SK-N-SH (cell line): Measurements from ENCODE around the gene TMC1. TPM values are rescaled to one million over a fixed set of nuclear protein-coding genes. Genes with fewer than 3 reads are reported as not detected.
A peak's percentile ranks its signal among the peaks of the same experiment; 100 is the strongest.
"Not testable (repeated sequence)": the region's sequence is repeated elsewhere in the genome, so short reads cannot be mapped to it uniquely, and the experiment has no call there.

Source experiments
- CTCF ChIA-PET: fragments of 300-600, 350-600 bp; formaldehyde crosslinking; extraction: SDS; loops from one replicate; lab custom pipeline; 2021; lab: Yijun Ruan, JAX
- POLR2A ChIA-PET: fragments of 350-600 bp; sonication (Branson Sonifier 250); formaldehyde crosslinking; extraction: SDS; loops from one replicate; lab custom pipeline; 2020; ENCODE audit warnings: antibody characterized with exemption, inconsistent platforms; lab: Yijun Ruan, JAX
- DNase-seq: peaks from one replicate; pipeline ENCODE4 v3.0.0; 2012
- H2AFZ ChIP-seq: fragments of 200-600 bp; sonication (generic); 2 replicates; pipeline ENCODE4 v1.8.1; 2016; ENCODE audit warnings: antibody characterized with exemption, mild to moderate bottlenecking, low read depth
- H3F3A ChIP-seq: fragments of 200-600 bp; sonication (generic); replicated peaks from 2 replicates; pipeline ENCODE3; 2016; ENCODE audit warnings: antibody characterized with exemption, mild to moderate bottlenecking; ENCODE audit not compliant: insufficient read depth
- H3K27ac ChIP-seq, 2 experiments: fragments of 200-500 bp in 1 of 2; fragments of 200-600 bp in 1 of 2; sonication (Bioruptor generic) in 1 of 2; sonication (generic), shearing (Covaris generic) in 1 of 2; 2 replicates each; pipeline versions ENCODE4 v1.5.1 to v1.6.1; 2014 to 2016; ENCODE audit warnings: low read depth in 2 of 2, inconsistent platforms in 1 of 2, low read length in 1 of 2, mild to moderate bottlenecking in 1 of 2, mixed read lengths in 1 of 2
- H3K27me3 ChIP-seq: fragments of 200-600 bp; sonication (generic), shearing (Covaris generic); 2 replicates; pipeline ENCODE4 v1.6.1; 2016; ENCODE audit warnings: mixed run types; ENCODE audit not compliant: insufficient read depth
- H3K36me3 ChIP-seq, 2 experiments: fragments of 200-500 bp in 1 of 2; fragments of 200-600 bp in 1 of 2; sonication (Bioruptor generic) in 1 of 2; sonication (generic) in 1 of 2; replicated peaks in 1 of 2; 2 replicates each; pipeline versions ENCODE3 to v1.5.1; 2014 to 2016; ENCODE audit warnings: low read length in 1 of 2, mild to moderate bottlenecking in 1 of 2; ENCODE audit not compliant: insufficient read depth in 2 of 2, control insufficient read depth in 1 of 2
- H3K4me1 ChIP-seq, 2 experiments: fragments of 200-500 bp in 1 of 2; fragments of 200-600 bp in 1 of 2; sonication (Bioruptor generic) in 1 of 2; sonication (generic), shearing (Covaris generic) in 1 of 2; 2 replicates each; pipeline versions ENCODE4 v1.5.1 to v1.6.1; 2014 to 2016; ENCODE audit warnings: low read depth in 1 of 2, low read length in 1 of 2, mixed run types in 1 of 2; ENCODE audit not compliant: insufficient read depth in 2 of 2, control insufficient read depth in 1 of 2
- H3K4me2 ChIP-seq: fragments of 200-600 bp; sonication (generic), shearing (Covaris generic); 2 replicates; pipeline ENCODE4 v1.6.1; 2017; ENCODE audit warnings: mixed run types
- H3K4me3 ChIP-seq, 2 experiments: fragments of 200-500 bp in 1 of 2; fragments of 200-600 bp in 1 of 2; sonication (Bioruptor generic) in 1 of 2; sonication (generic), shearing (Covaris generic) in 1 of 2; 2 replicates each; pipeline versions ENCODE4 v1.5.1 to v1.8.1; 2014 to 2016; ENCODE audit warnings: low read depth in 2 of 2, inconsistent platforms in 1 of 2, low read length in 1 of 2, mild to moderate bottlenecking in 1 of 2, mixed read lengths in 1 of 2, moderate library complexity in 1 of 2
- H3K79me2 ChIP-seq: fragments of 200-600 bp; sonication (generic); 2 replicates; pipeline ENCODE4 v1.8.1; 2017; ENCODE audit warnings: mild to moderate bottlenecking; ENCODE audit not compliant: insufficient read depth
- H3K9ac ChIP-seq: fragments of 200-600 bp; sonication (generic); 2 replicates; pipeline ENCODE4 v1.6.1; 2017; ENCODE audit warnings: mixed run types
- H3K9me2 ChIP-seq: fragments of 200-600 bp; sonication (generic); 2 replicates; pipeline ENCODE4 v1.6.1; 2017; ENCODE audit warnings: mixed run types
- H3K9me3 ChIP-seq: fragments of 200-600 bp; sonication (generic); 2 replicates; pipeline ENCODE4 v1.6.1; 2017; ENCODE audit warnings: mixed run types, mild to moderate bottlenecking, moderate library complexity
- H4K20me1 ChIP-seq: fragments of 200-600 bp; sonication (generic); 2 replicates; pipeline ENCODE4 v1.6.1; 2017; ENCODE audit warnings: mild to moderate bottlenecking, mixed run types; ENCODE audit not compliant: insufficient read depth
- CTCF ChIP-seq: fragments of 200-600 bp; sonication (generic); IDR thresholded peaks from 2 replicates; pipeline ENCODE4 v1.6.1; 2017; ENCODE audit warnings: antibody characterized with exemption, mild to moderate bottlenecking, moderate library complexity
- ELF1 ChIP-seq: IDR thresholded peaks from 2 replicates; pipeline ENCODE4 v1.4.0; 2012
- EP300 ChIP-seq, 2 experiments: IDR thresholded peaks; 2 replicates each; pipeline versions ENCODE4 v1.4.0 to v1.6.1; 2012; ENCODE audit warnings: borderline replicate concordance in 1 of 2, low read depth in 1 of 2, low read length in 1 of 2
- GABPA ChIP-seq: IDR thresholded peaks from 2 replicates; pipeline ENCODE4 v1.4.0; 2012; ENCODE audit warnings: low read depth, mild to moderate bottlenecking
- POLR2AphosphoS5 ChIP-seq: IDR thresholded peaks from 2 replicates; pipeline ENCODE4 v1.6.1; 2012; ENCODE audit warnings: low read depth, low read length
- RAD21 ChIP-seq: IDR thresholded peaks from 2 replicates; pipeline ENCODE4 v1.6.1; 2012; ENCODE audit warnings: mild to moderate bottlenecking, low read length
- RFX5 ChIP-seq: IDR thresholded peaks from 2 replicates; pipeline ENCODE4 v1.6.1; 2012; ENCODE audit warnings: mild to moderate bottlenecking, improper control_type of control experiment, low read length
- TCF12 ChIP-seq: IDR thresholded peaks from 2 replicates; pipeline ENCODE4 v1.4.0; 2012
- TEAD4 ChIP-seq: IDR thresholded peaks from 2 replicates; pipeline ENCODE4 v1.4.0; 2012; ENCODE audit warnings: mild to moderate bottlenecking, borderline replicate concordance; ENCODE audit not compliant: insufficient read depth
- YY1 ChIP-seq: IDR thresholded peaks from 2 replicates; pipeline ENCODE4 v1.4.0; 2012; ENCODE audit warnings: low read depth, mild to moderate bottlenecking
- WGBS: methylation state at CpG from one replicate; pipeline ENCODE4 v1.1.6; 2017; ENCODE audit warnings: low lambda C conversion rate; 5-methylcytosine and 5-hydroxymethylcytosine counted together
- polyA plus RNA-seq, 3 experiments: library from polyadenylated mRNA; depleted of rRNA; stranded (reverse); fragments of >200 nt; gene quantifications; 2 replicates each; pipeline ENCODE4 v1.2.3, GENCODE V29; 2012

TMC1 gene
- 0.10 TPM in 1 of 2 replicates, not detected in the other for polyA plus RNA-seq (2012; rRNA removed)
- 0.06 and 0.10 TPM in 2 replicates for polyA plus RNA-seq (2012; cell fraction: cytosol; rRNA removed)
- polyA plus RNA-seq (2012; cell fraction: nucleus; rRNA removed): 0.07 and 0.20 TPM in 2 replicates

DNA sequence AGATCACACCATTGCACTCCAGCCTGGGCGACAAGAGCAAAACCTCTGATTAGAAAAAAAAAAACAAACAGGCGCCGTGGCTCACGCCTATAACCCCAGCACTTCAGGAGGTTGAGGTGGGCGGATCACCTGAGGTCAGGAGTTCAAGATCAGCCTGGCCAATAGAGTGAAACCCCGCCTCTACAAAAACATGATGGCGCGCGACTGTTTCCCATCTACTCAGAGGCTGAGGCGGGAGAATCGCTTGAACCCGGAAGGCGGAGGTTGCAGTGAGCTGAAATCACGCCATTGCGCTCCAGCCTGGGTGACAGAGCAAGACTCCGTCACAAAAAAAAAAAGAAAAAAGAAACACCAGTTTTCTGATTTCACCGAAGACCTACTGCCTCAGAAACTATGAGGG, at the start of gene TMC1:
TSS of gene TMC1 (plus strand) at position 193 of the 400 bp plus-strand sequence. CDS start 127,041 bp downstream, outside the sequence.
- H3K9ac ChIP-seq, H3K36me3 ChIP-seq, H3K4me2 ChIP-seq, CTCF ChIA-PET, H2AFZ ChIP-seq, H3K9me2 ChIP-seq, H4K20me1 ChIP-seq, POLR2A ChIA-PET, H3K9me3 ChIP-seq, H3K79me2 ChIP-seq, H3K4me3 ChIP-seq, H3K4me1 ChIP-seq, H3K27ac ChIP-seq, H3K27me3 ChIP-seq, DNase-seq: not testable (repeated sequence)
- peaks cover 16% of the 10 kb centered on the region for H3F3A ChIP-seq
- 75% methylated on average over 17 of the region's 17 CpGs for WGBS

GRCh38 chr9:72473474-72474261, 47.7 kb upstream of the TMC1 start:
- Histone ChIP-seq H3K27ac (peak overlapping the region in 1 of 2 experiments; percentile 31; a peak in 1 of 4 replicates), H3K4me1 (peaks cover 0 to 14% of the 10 kb centered on the region in 2 experiments), H2AFZ (peak overlapping the region; percentile 45; the same call in 1 of the 2 replicates), H3K79me2 (no peaks in the 10 kb centered on the region), H3F3A (peaks cover 18% of the 10 kb centered on the region), H4K20me1 (no peaks in the 10 kb centered on the region), H3K4me2 (no peak overlapping the region), H3K4me3 (no peak overlapping the region), H3K9me2 (no peaks in the 10 kb centered on the region), H3K36me3 (no peaks in the 10 kb centered on the region), H3K9me3 (no peaks in the 10 kb centered on the region), H3K9ac (no peak overlapping the region), H3K27me3 (no peaks in the 10 kb centered on the region)
- no peak for TF ChIP-seq TEAD4
- no peak for TF ChIP-seq ELF1
- TF ChIP-seq CTCF: no peak
- TF ChIP-seq TCF12: no peak
- no peak for TF ChIP-seq RAD21
- no peak for TF ChIP-seq RFX5
- TF ChIP-seq POLR2AphosphoS5: no peak
- no peak for TF ChIP-seq EP300 (IDR thresholded peaks at IDR 0.05; ENCODE audit: borderline replicate concordance in 1 of 2, low read depth in 1 of 2, low read length in 1 of 2)
- TF ChIP-seq YY1: no peak
- TF ChIP-seq GABPA: no peak
- DNase-seq: no peak
- POLR2A ChIA-PET: no interaction called here
- 36% methylated on average over 1 of the region's 1 CpG for WGBS
- CTCF ChIA-PET: no interaction called here
